Loucy (cell line): ENCODE results near the gene CYTH4.

Experiments
- CTCF ChIP-seq: fragments of 200-600 bp; sonication (generic); conservative IDR thresholded peaks from 2 replicates; pipeline ENCODE4 v1.5.1; 2014; ENCODE audit warnings: mild to moderate bottlenecking, antibody characterized with exemption, low read length
- EZH2phosphoT487 ChIP-seq: fragments of 200-600 bp; IDR thresholded peaks from 2 replicates; pipeline ENCODE4 v1.6.1; 2018; ENCODE audit warnings: antibody characterized with exemption, mild to moderate bottlenecking, moderate library complexity, borderline replicate concordance

- no peak for TF ChIP-seq CTCF
- TF ChIP-seq EZH2phosphoT487, result no peak
These were observed 44.7 kb upstream of the CYTH4 start for GRCh38 chr22:37237371-37238268.
